ENCODE measurements around the gene CACNG7.

- TF ChIP-seq CTCF (conservative IDR thresholded peaks at IDR 0.05; ENCODE audit: low read depth, low read length): no peak
- TF ChIP-seq EZH2 (IDR thresholded peaks at IDR 0.05; ENCODE audit: borderline replicate concordance, low read depth, low read length, poor library complexity, severe bottlenecking): no peak
Observed at GRCh38 chr19:53965091-53965490, 56.0 kb downstream of the CACNG7 start.
